Choroid plexus epithelial cell (primary cell): ENCODE measurements around the gene ACAD8.
"Not testable (repeated sequence)": the region's sequence is repeated elsewhere in the genome, so short reads cannot be mapped to it uniquely, and the experiment has no call there.

Experiments used
- DNase-seq: peaks from one replicate; pipeline ENCODE4 v3.0.0-alpha.2; 2010; ENCODE audit warnings: low read depth
- H3K4me3 ChIP-seq: 2 replicates; pipeline ENCODE4 v1.5.1; 2011; ENCODE audit warnings: low read depth, mild to moderate bottlenecking, control low read depth, low read length, moderate library complexity
- TF ChIP-seq, protein P1 (sequence below): conservative IDR thresholded peaks from 2 replicates; pipeline ENCODE4 v1.5.1; 2011; ENCODE audit warnings: low read depth, mild to moderate bottlenecking, control low read depth, inconsistent platforms, low read length, moderate library complexity

Gene ACAD8

DNA sequence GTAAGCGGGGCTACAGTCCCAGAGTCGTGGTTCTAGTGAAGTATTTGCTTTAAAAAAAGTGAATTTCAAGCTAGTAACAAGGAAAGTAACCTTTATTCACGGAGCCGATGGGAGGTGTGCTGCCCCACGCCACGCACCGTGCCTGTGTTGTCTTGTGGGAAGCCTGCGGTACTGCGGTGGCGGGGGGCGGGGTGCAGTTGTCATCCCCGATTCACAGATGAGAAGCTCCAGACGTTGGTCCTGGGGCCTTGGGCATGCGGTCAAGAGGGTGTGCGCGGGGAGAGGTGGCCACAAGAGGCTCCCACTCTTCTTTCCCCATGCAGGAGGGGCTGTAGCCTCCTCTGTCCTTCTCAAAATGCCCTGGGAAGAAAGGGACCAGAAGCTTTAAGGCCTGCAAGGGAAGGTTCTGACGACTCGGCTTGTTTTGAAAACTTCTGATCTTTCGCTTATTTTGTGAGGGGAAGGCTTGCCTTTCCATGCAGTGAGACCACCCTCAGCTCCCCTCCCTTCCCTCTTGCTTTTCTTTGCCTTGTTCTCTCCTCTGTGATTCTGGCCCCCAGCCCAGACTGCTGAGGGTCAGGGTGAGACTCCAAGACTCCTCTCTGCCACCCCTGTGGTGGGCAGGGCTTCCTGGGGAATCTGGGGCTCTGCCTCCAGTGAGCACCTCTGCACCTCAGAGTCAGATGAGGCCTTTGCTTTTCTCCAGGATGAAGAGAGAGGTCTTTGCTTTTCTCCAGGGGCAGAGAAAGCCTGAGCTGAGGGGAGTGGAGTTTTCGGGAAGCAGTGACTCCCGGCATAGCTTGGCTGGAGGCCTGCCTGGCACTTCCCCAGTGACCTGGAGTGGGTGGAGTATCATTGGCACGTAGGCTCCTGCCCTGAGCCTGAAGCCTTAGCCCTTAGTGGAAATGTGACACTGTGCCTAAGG lies 29.0 kb downstream of the ACAD8 start:
- no peak overlapping the region for H3K4me3 ChIP-seq
- no peak for DNase-seq
- TF ChIP-seq, protein P1, sequence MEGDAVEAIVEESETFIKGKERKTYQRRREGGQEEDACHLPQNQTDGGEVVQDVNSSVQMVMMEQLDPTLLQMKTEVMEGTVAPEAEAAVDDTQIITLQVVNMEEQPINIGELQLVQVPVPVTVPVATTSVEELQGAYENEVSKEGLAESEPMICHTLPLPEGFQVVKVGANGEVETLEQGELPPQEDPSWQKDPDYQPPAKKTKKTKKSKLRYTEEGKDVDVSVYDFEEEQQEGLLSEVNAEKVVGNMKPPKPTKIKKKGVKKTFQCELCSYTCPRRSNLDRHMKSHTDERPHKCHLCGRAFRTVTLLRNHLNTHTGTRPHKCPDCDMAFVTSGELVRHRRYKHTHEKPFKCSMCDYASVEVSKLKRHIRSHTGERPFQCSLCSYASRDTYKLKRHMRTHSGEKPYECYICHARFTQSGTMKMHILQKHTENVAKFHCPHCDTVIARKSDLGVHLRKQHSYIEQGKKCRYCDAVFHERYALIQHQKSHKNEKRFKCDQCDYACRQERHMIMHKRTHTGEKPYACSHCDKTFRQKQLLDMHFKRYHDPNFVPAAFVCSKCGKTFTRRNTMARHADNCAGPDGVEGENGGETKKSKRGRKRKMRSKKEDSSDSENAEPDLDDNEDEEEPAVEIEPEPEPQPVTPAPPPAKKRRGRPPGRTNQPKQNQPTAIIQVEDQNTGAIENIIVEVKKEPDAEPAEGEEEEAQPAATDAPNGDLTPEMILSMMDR, result no peak

DNA sequence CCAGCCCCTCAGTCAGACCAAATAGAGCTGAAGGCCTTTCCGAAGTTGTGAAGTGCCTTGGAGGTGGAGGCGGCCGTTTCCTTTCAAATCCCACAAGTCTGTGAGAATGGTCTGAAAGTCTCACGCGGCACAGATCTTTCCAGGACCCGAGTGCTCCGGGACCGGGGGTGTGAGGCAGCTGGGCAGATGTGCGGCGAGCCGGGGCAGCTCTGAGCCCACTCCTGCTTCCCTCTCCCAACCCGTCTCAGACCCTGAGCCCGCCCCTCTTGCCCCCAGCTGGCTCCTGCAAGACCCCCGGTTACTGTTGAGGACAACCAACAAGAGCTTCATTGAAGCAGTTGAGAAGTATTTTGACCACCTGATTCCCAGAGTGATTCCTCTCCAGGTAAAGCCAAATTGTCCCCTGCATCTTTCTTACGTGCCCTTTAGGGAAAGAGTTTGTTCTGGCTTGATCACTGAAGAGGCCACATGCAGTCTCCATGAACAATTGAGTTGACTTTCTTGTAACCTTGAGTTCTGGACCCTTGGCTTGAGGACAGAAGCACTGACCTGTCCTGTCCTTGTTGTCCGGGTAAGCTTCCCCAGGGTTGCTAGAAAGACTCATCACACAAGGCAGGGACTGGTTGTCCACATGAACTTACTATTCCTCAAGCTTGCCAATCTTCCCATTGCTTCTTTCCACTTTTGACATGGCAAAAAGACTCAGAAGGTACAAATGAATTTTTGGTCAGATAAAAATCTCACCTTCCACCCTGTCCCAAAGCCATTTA lies 30.3 kb downstream of the ACAD8 start:
- TF ChIP-seq, protein P1, result no peak
- no peak for DNase-seq
- no peak overlapping the region for H3K4me3 ChIP-seq

DNA sequence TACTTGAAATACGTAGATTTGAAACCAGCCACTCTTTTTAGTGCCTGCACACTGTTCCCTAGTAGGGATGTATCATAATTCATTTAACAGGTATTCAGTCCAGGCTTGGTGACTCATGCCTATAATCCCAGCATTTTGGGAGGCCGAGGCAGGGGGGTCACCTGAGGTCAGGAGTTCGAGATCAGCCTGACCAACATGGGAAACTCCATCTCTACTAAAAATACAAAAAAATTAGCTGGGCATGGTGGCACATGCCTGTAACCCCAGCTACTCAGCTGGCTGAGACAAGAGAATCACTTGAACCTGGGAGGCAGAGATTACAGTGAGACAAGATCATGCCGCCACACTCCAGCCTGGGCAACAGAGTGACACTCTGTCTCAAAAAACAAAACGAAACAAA lies 31.0 kb downstream of the ACAD8 start:
- H3K4me3 ChIP-seq, DNase-seq: not testable (repeated sequence)

DNA sequence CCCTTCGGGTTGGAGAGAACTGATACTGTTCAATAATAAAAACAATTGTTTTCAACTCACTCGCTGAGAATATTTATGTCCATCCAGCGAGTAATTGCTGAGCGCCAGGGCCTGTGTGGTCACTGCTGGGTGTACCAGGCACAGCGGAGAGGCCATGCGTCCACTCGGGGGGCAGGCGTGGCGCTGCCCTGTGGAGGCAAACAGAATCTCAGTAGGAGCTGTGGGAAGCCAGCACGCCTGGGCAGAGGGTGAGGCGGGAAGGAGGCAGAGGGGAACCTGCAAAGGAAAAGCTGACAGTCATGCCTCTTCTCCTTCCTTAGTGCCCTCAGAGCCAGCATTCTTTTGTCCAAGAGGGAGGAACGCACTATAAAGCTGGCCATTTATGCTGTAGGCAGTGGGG lies 34.2 kb downstream of the ACAD8 start:
- TF ChIP-seq, protein P1, result no peak
- no peak overlapping the region for H3K4me3 ChIP-seq
- no peak for DNase-seq

DNA sequence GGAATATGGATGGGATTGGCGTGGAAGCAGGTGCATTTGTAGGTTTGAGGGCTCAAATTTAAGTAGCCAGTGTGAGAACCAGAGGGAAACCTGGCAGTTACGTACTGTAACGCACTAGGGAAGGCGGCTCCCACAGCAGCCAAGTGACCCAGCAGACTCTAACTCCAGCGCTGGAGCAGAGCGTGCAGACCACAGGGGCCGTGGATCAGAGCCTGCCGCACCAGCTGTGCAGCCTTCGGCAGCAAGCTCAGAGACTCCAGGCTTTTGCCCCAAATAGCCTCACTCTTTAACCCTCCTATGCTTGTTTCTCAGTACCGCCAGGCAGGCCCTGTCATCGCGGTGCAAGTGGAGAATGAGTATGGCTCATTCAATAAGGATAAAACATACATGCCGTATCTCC lies 35.1 kb downstream of the ACAD8 start:
- TF ChIP-seq, protein P1, result no peak
- no peak for DNase-seq
- H3K4me3 ChIP-seq, result no peak overlapping the region

DNA sequence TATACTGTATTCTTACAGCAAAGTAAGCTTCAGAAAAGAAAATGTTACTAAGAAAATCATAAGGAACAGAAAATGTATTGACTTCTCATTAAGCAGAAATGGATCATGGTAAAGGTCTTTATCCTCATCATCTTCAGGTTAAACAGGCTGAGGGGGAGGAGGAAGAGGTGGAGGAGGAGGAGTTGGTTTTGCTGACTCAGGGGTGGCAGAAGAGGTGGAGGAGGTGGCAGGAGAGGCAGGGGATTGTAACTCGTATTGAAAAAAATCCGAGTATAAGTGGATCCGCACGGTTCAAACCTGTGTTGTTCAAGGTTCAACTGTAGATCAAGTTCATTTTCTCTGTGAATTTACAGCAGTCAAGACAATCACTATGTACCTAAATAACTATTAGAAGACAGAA lies 35.8 kb downstream of the ACAD8 start:
- no peak for DNase-seq
- TF ChIP-seq, protein P1, result no peak
- no peak overlapping the region for H3K4me3 ChIP-seq

DNA sequence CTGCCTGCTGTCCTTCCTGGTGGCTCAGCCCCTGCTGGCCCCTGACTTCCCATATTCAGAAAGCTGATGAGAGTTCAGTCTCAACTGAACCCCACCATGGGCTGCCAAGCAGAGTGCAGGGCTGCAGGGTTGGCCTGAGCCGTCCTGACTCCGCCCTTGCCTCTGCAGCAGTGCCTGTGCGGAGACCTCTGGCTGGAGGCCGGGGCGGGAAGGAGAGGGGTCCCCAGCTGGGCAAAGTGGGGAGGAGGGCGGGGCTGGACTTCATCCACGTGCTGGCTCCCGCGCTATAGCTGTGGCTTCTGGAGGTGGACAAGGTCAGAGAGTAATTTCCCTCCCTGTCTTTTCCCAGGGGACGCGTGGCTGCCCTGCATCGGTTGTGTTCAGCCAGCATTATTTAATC lies 36.4 kb downstream of the ACAD8 start:
- TF ChIP-seq, protein P1, result no peak
- H3K4me3 ChIP-seq, result no peak overlapping the region
- no peak for DNase-seq
